Transverse colon (tissue), 4 donors: ENCODE data around the gene KAT6B. TPM values are rescaled to one million over a fixed set of nuclear protein-coding genes. Genes with fewer than 3 reads are reported as not detected.

Experiments
- DNase-seq: peaks from one replicate; pipeline ENCODE4 v3.0.0-alpha.2; 2019
- H3K27ac ChIP-seq, 4 donors: fragments of 200-600 bp; sonication (generic); 2 replicates each; pipeline ENCODE4 v1.5.1; 2016 to 2018; ENCODE audit warnings: inconsistent platforms in 4 of 4
- H3K27me3 ChIP-seq: fragments of 200-600 bp; sonication (generic); 2 replicates; pipeline ENCODE4 v1.5.1; 2017; ENCODE audit warnings: inconsistent platforms
- H3K36me3 ChIP-seq, 4 donors: fragments of 200-600 bp; sonication (generic); 2 replicates each; pipeline ENCODE4 v1.5.1; 2017 to 2019; ENCODE audit warnings: inconsistent platforms in 4 of 4
- H3K4me1 ChIP-seq, 4 donors: fragments of 200-600 bp; sonication (generic); 2 replicates each; pipeline ENCODE4 v1.5.1; 2017 to 2020; ENCODE audit warnings: inconsistent platforms in 4 of 4
- H3K4me3 ChIP-seq, 4 donors: fragments of 200-600 bp; sonication (generic); 1 replicate in 1 of 4; 2 replicates in 3 of 4; pipeline versions ENCODE4 v1.5.1 to v1.6.1; 2017 to 2019; ENCODE audit warnings: inconsistent platforms in 4 of 4
- H3K9me3 ChIP-seq, 2 donors: fragments of 200-600 bp; sonication (generic); 2 replicates each; pipeline ENCODE4 v1.5.1; 2017 to 2019; ENCODE audit warnings: inconsistent platforms in 2 of 2
- EP300 ChIP-seq: sonication (generic); formaldehyde crosslinking; IDR thresholded peaks from one replicate; pipeline ENCODE4 v1.6.1; 2017; ENCODE audit warnings: antibody characterized with exemption, low read depth
- POLR2A ChIP-seq: fragments of 450-650 bp; IDR thresholded peaks from one replicate; pipeline ENCODE4 v1.6.1; 2016; ENCODE audit warnings: antibody characterized with exemption, mild to moderate bottlenecking, moderate library complexity
- POLR2AphosphoS5 ChIP-seq, 3 donors: sonication (generic); formaldehyde crosslinking; IDR thresholded peaks; one replicate each; pipeline ENCODE4 v1.6.1; 2016; ENCODE audit warnings: antibody characterized with exemption in 3 of 3
- WGBS, 2 donors: methylation state at CpG; one replicate each; pipeline ENCODE4 v1.1.5; 2018; ENCODE audit warnings: low coverage in 1 of 2; 5-methylcytosine and 5-hydroxymethylcytosine counted together
- in situ Hi-C, 4 donors: fragments of 200-750 bp; cut with MboI; loops; one replicate each; pipeline versions ENCODE4 v1.15.0 to v1.15.1; 2017; ENCODE audit warnings: low sequenced_read_pairs in 3 of 4, low pct_ligation_motif_present in 1 of 4, low pct_unique_long_range_greater_than_20kb in 1 of 4
- intact Hi-C: fragments of 100-400 bp; cut with DNase I; formaldehyde crosslinking; loops from one replicate; pipeline ENCODE4 v1.15.1; 2023; ENCODE audit warnings: low total_unique reads
- total RNA-seq, 4 donors: library from RNA; depleted of rRNA; stranded (reverse); fragments of >200 nt; gene quantifications; one replicate each; pipeline ENCODE4 v1.1.0, GENCODE V29; 2016
- TF ChIP-seq, protein P1 (sequence below), 5 experiments: fragments of 200-600 bp in 3 of 5; fragments of 450-650 bp in 2 of 5; sonication (generic) in 3 of 5; IDR thresholded peaks; 1 replicate in 2 of 5; 2 replicates in 3 of 5; pipeline ENCODE4 v1.5.1; 2016 to 2017; ENCODE audit warnings: antibody characterized with exemption in 5 of 5, inconsistent platforms in 3 of 5, mild to moderate bottlenecking in 2 of 5, moderate library complexity in 1 of 5

KAT6B gene
- total RNA-seq, 4 donors from 2014 or later = 27.3 to 67.0 (median 54.9) TPM

DNA sequence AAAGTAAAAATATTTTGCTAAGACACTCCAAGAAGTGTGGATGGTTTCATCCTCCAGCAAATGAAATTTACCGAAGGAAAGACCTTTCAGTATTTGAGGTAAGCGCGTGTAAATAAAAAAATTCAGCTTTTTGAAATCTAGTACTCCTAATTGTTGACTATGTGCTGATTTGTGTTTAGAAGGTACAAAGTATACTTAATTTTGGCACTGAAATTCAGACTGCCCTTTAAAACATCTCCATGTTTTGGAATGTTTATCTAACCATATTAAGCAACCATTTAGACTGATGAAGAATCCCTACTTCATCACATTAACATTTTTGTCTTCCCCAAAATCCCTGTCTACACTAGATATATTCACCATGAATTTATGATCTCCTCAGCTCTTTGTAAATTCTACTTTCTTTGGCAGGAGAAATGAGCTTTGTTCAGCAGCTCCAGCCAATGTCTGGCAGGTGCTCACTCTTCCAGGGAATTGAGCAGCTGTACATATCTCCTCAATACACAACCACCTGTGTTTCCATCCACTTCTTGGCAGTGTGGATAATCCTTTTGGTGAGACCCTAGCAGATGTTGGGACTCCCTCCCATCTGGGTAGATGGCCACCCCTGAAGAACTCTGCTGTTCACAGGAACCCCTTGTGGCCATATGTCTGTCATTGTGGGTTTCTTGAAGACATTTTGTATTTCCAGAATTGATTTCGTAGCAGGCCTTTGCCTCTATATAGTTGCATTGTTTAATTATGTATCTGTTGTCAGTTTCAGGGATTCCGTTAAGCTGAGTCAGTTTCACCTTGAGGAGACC lies 155.6 kb downstream of the KAT6B start:
- peaks cover 0 to 8% (median 0%) of the 10 kb centered on the region in 4 donors for H3K36me3 ChIP-seq

DNA sequence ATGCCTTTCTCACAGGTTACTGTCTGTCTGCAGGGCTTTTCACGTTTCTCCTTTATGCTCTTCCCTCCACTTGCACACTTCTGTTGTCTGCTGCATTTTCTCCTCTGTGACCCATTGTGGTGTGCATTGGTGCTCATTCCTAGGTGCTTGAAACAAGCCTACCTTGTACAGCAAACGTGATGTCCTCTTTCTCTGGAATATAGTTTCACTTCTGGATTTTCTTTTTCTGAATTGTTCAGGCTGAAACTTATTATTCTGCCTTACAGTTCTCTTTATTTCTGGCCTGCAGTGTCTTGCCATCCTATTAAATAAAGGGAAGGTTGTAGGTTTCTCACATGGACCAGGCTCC lies 156.2 kb downstream of the KAT6B start:
- DNase-seq = no peak
- TF ChIP-seq POLR2A (no peak), EP300 (no peak), POLR2AphosphoS5 (IDR thresholded peaks at IDR 0.05) (no peak)
- TF ChIP-seq, protein P1, sequence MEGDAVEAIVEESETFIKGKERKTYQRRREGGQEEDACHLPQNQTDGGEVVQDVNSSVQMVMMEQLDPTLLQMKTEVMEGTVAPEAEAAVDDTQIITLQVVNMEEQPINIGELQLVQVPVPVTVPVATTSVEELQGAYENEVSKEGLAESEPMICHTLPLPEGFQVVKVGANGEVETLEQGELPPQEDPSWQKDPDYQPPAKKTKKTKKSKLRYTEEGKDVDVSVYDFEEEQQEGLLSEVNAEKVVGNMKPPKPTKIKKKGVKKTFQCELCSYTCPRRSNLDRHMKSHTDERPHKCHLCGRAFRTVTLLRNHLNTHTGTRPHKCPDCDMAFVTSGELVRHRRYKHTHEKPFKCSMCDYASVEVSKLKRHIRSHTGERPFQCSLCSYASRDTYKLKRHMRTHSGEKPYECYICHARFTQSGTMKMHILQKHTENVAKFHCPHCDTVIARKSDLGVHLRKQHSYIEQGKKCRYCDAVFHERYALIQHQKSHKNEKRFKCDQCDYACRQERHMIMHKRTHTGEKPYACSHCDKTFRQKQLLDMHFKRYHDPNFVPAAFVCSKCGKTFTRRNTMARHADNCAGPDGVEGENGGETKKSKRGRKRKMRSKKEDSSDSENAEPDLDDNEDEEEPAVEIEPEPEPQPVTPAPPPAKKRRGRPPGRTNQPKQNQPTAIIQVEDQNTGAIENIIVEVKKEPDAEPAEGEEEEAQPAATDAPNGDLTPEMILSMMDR (IDR thresholded peaks at IDR 0.05) = no peak
- Histone ChIP-seq H3K36me3 (peaks cover 0 to 8% (median 0%) of the 10 kb centered on the region in 4 donors), H3K4me1 (peaks cover 0 to 12% (median 0%) of the 10 kb centered on the region in 4 donors), H3K27me3 (no peaks in the 10 kb centered on the region), H3K27ac (no peak overlapping the region), H3K4me3 (no peak overlapping the region), H3K9me3 (no peaks in the 10 kb centered on the region)
- in situ Hi-C loops = no loop called here
- WGBS, 2 donors = 75 to 80% methylated on average over 2 of the region's 2 CpGs
- intact Hi-C loops = loop anchor here (10.0 kb wide), 1 partner anchor 158 kb away; the partner anchor contains the start of gene KAT6B

More for the DNA sequence above, 155.6 kb downstream of the KAT6B start:
- no peak for DNase-seq
- Histone ChIP-seq H3K27me3 (no peaks in the 10 kb centered on the region), H3K27ac (no peak overlapping the region), H3K4me3 (no peak overlapping the region), H3K4me1 (peaks cover 0 to 7% (median 0%) of the 10 kb centered on the region in 4 donors), H3K9me3 (no peaks in the 10 kb centered on the region)
- in situ Hi-C loops (no loop called here), intact Hi-C loops (loop anchor here (10.0 kb wide), 1 partner anchor 157 kb away; the partner anchor contains the start of gene KAT6B)
- 89 to 91% methylated on average over 5 of the region's 5 CpGs for WGBS, 2 donors
- no peak for TF ChIP-seq POLR2AphosphoS5 (IDR thresholded peaks at IDR 0.05)
- TF ChIP-seq, protein P1 (IDR thresholded peaks at IDR 0.05) = no peak
- TF ChIP-seq EP300 = no peak
- TF ChIP-seq POLR2A = no peak

DNA sequence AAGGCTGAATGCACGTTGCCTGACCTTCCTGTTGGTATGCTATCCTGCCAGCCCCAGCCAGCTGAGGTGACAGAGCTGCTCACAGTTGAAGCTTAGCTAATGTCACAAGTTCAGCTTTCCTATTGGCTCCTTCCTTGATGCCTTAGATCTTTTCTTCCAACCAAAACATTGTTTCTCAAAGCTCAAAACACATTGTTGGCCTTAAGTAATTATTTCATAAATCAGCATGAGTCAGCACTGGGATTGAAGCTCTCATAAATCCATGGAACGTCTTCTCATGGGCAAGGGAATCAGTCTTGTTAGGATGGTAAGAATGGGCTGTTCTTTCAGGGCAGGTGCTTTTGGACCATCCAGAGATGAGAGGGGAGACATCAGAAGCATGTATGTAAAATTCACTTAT lies 157.0 kb downstream of the KAT6B start:
- no peak overlapping the region for H3K4me3 ChIP-seq
- no peak overlapping the region for H3K27ac ChIP-seq
- no peak for DNase-seq
- WGBS, 2 donors = 72 to 100% methylated on average over 1 to 2 of the region's 2 CpGs
- H3K27me3 ChIP-seq = no peaks in the 10 kb centered on the region
- TF ChIP-seq EP300 = no peak
- TF ChIP-seq POLR2A = no peak
- TF ChIP-seq, protein P1 (IDR thresholded peaks at IDR 0.05) = no peak
- TF ChIP-seq POLR2AphosphoS5 (IDR thresholded peaks at IDR 0.05) = no peak
- H3K9me3 ChIP-seq = no peaks in the 10 kb centered on the region
- peaks cover 0 to 20% (median 6%) of the 10 kb centered on the region in 4 donors for H3K4me1 ChIP-seq
- peaks cover 0 to 8% (median 0%) of the 10 kb centered on the region in 4 donors for H3K36me3 ChIP-seq
- intact Hi-C loops = loop anchor here (10.0 kb wide), 1 partner anchor 159 kb away; the partner anchor contains the start of gene KAT6B
- in situ Hi-C loops = no loop called here

DNA sequence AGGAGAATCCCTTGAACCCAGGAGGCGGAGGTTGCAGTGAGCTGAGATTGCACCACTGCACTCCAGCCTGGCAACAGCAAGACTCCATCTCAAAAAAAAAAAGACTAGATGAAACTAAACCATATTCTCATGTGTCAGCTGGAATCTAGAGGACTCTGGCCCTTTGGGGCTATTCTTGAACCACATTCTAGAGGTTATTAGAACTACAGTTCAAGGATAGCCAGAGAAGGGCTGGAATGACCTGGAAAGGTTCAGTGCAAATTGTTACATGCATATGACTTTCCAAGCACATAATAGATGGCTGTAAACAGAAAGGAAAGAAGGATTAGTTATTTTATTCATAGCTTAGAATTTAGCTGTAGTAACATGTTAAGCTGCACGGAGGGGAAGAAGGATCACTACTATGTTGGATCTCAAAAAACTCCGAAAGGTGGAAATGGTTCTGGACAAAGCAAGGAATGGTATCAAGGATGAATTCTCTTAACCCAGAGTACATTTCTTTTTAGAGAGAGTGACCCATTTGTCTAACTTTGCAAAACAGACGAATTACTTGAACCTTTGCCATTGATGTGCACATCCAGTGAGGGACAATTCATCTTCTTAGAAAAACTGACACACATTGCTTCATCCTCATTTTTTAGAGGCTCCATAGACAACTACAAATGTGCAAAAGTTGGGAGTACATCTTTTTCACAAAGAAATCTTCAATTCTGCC lies 161.1 kb downstream of the KAT6B start:
- intact Hi-C loops (loop anchor here (10.0 kb wide), 1 partner anchor 163 kb away; the partner anchor contains the start of gene KAT6B), in situ Hi-C loops (no loop called here)
- H3K27me3 ChIP-seq = no peaks in the 10 kb centered on the region
- H3K4me3 ChIP-seq = no peak overlapping the region
- peaks cover 0 to 8% (median 0%) of the 10 kb centered on the region in 4 donors for H3K36me3 ChIP-seq
- H3K27ac ChIP-seq = peak overlapping the region; percentile 13 to 63 (median 40)
- TF ChIP-seq POLR2AphosphoS5 (IDR thresholded peaks at IDR 0.05) = peak in 1 of 3 donors; percentile 52
- TF ChIP-seq, protein P1 (IDR thresholded peaks at IDR 0.05) = no peak
- 83 to 88% methylated on average over 3 to 4 of the region's 4 CpGs for WGBS, 2 donors
- no peak for DNase-seq
- peaks cover 9 to 32% (median 15%) of the 10 kb centered on the region in 4 donors for H3K4me1 ChIP-seq
- H3K9me3 ChIP-seq = no peaks in the 10 kb centered on the region
